ENCODE results near the gene MDGA2.

Gene MDGA2

DNA sequence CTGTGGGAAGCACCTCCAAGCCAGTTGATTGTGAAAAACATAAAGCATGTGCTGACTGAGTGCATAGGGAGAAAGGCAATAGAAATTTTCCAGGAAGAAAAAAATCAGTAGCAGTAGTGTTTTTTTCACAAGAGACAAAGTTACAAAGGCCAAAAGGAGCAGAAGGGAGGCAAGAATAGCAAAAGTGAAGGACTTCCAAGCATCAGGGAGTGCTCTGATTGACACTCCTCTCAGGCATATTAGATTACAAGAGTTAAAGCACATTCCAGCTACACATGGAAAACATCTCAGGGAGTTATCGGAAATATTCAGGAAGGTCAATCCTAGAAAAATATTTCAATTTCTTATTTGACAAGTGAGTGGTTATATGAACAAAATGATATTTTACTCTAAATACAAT is 508.0 kb downstream of the MDGA2 start:
- no peak overlapping the region for H3K4me3 ChIP-seq (ENCODE audit: low read length)
- no peak for TF ChIP-seq ZNF274 (IDR thresholded peaks at IDR 0.05; ENCODE audit: low read depth, low read length)

DNA sequence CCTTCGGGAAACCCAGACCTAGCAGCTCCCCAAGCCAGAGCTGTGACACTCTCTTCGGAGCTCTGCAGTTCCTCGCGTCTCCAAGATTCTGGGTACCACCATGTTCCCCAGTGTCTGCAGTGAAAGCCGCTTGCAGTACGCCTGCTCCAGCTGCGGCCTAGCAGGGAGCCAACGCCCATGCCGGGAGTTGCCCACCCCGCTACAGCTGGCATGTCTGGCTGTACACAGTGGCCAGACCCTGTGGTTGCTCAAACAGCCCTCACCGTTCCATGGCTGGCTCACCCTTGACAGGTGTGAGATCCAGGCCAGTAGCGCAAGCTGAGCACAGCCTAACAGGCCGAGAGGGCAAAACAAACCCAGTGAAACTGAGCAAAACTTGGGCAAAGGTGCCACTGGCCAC is 520.0 kb downstream of the MDGA2 start:
- no peak for TF ChIP-seq ZNF274 (IDR thresholded peaks at IDR 0.05; ENCODE audit: low read depth, low read length)
- H3K4me3 ChIP-seq (ENCODE audit: low read length), result no peak overlapping the region

DNA sequence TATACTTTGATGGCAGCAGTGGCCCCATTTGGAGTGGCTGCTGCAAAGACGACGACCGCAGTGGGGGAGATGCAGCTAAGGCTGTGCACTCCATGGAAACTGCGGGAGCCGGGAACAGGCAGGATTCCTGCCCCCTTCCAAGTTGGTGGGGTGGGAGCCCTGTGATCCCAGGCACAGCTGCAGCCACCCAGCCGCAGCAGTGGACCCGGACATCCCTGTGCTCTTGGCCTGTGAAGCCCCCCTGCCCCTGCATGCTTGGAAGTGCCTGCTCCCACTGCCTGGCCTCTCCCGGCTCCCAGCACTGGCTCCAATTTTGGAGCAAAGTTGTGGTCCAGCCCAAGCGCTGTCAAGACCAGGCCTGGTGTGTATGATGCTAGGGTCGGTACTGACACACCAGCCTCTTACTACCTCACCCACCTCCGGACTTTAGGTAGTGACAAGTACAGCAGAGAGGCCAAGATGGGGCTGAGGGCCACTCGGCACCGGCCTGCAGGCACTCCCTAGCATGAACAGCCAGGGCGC is 521.1 kb downstream of the MDGA2 start:
- H3K4me3 ChIP-seq (ENCODE audit: low read length), result no peak overlapping the region

DNA sequence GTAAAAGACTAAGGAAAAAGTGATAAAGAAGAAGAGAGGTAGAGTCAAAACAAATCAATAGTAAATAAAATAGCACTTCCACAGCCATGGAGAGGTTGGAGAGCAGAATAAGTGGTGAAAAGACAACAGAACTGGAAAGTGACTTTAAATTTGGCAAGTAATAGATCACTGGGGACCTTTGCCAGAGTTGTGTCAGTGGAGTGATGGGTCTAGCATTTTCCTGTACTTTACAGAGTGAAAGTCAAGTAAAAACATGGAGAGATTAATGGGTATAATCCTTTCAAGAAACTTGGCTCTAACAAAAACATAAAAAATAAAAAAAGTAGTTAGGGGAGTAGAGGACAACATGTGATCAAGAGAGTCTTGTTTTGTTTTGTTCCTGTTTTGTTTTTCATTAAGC is 521.7 kb downstream of the MDGA2 start:
- no peak for TF ChIP-seq ZNF274 (IDR thresholded peaks at IDR 0.05; ENCODE audit: low read depth, low read length)

More for the DNA sequence above, 521.1 kb downstream of the MDGA2 start:
- TF ChIP-seq ZNF274 (IDR thresholded peaks at IDR 0.05; ENCODE audit: low read depth, low read length), result no peak

DNA sequence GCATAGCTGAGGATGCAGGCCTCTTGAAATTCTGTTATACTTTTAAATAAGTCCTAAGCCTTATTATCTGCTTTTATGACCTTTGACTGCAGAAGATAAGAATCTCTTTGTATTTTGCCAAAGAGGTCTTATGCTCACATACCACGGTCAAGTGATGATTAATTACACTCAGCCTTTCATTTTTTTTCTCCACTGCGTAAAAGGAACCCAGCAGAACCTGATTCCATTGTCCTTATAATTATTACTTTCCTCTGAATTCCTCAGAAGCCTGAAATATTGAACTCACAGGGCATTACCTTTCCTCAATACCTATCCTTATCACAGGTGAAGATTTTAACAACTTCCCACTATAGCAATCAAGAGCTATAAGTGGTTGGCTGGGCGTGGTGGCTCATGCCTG is 525.1 kb downstream of the MDGA2 start:
- TF ChIP-seq ZNF274 (IDR thresholded peaks at IDR 0.05; ENCODE audit: low read depth, low read length), result no peak
- H3K4me3 ChIP-seq (ENCODE audit: low read length), result no peak overlapping the region

More for the DNA sequence above, 521.7 kb downstream of the MDGA2 start:
- H3K4me3 ChIP-seq (ENCODE audit: low read length), result no peak overlapping the region

DNA sequence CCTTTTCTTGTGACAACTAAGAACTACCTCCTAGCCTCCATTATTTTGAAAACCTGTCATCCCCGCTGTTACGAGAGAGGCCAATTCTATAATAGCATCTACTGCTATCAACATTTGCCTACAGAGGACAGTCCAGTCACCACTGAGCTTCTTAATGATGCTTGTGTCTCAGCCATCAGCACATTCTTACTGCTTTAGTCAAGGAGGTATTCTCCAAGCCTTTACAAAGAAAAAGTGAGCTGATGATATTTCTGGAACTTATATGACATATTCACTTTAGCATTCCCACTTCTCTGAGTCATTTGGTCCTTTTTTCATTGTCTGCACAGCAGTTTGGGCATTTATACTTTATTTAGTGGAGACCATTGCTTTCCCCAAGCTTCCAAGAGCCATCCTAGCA is 526.1 kb downstream of the MDGA2 start:
- no peak for TF ChIP-seq ZNF274 (IDR thresholded peaks at IDR 0.05; ENCODE audit: low read depth, low read length)

DNA sequence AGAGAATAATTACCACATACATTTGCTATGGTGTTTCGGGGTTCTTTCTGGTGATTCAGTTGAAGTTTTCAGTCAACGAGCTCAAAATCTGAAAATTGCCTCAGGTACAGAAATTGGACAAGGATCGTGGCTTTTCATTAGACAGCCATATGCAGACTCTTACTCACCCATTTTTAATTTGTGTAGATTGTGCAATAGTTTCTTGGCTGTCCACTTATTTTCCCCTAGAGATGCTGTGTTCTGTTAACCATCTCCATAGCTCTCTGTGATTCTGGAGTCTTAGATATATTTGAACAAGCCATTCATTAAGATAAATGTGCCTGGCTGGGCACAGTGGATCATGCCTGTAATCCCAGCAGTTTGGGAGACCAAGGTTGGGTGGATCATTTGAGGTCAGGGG is 526.7 kb downstream of the MDGA2 start:
- no peak for TF ChIP-seq ZNF274 (IDR thresholded peaks at IDR 0.05; ENCODE audit: low read depth, low read length)
- no peak overlapping the region for H3K4me3 ChIP-seq (ENCODE audit: low read length)

More for the DNA sequence above, 526.1 kb downstream of the MDGA2 start:
- no peak overlapping the region for H3K4me3 ChIP-seq (ENCODE audit: low read length)

DNA sequence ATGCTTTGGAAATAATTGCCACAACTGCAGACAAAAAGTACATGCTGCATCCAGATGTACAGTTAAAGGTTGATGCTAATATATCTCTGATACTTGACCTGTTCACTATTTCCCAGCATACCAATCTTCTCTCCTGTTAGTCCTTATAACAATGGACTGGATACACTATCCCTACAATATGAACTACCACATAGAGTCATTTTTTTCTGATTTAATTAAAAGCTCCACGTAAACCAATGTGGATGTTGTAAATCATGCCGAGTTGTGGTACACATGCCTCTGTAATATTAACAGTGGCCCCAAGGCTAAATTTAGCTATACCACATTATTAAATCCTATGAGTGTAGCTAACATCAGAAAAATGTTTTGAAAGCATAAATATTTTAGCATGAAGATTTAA is 554.8 kb downstream of the MDGA2 start:
- H3K4me3 ChIP-seq (ENCODE audit: low read length), result no peak overlapping the region
- TF ChIP-seq ZNF274 (IDR thresholded peaks at IDR 0.05; ENCODE audit: low read depth, low read length), result no peak

DNA sequence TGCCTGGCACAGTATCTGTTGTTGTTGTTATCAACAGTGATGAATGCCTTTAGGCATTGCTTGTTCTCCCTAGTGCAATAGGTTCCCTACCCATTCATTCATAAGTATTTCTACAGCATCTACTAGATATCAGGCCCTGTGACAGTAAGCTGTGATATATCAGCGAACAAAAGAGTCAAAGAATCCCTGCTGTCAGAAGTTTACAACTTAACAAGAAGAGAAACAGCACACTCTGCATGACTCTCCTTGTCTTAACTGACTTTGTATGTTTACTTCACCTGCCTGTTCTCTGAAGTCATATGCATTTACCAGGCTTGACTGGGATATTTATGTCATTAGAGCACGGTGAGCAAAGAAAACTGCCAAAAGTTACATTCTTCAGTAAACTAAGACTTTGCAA is 571.6 kb downstream of the MDGA2 start:
- no peak for TF ChIP-seq ZNF274 (IDR thresholded peaks at IDR 0.05; ENCODE audit: low read depth, low read length)

DNA sequence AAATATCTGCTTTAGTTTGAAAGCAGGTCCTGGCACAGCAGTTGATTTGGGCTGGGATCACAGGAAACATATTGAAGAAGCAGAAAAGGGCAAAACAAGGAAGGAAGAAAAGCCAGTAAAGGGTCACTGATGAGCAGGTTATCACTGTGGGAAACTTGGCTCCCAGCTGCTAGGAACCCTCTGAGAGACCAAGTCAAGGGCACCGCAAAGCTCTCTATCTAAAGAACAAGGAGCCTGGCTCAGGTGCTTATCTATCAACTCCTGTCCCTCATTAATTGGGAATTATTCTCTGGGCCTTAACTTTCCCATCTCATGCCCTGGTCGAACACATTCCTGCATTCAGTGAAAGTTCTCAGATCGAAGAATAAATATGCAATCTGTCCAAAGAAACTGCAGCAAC is 572.9 kb downstream of the MDGA2 start:
- no peak for TF ChIP-seq ZNF274 (IDR thresholded peaks at IDR 0.05; ENCODE audit: low read depth, low read length)
- H3K4me3 ChIP-seq (ENCODE audit: low read length), result no peak overlapping the region

More for the DNA sequence above, 571.6 kb downstream of the MDGA2 start:
- no peak overlapping the region for H3K4me3 ChIP-seq (ENCODE audit: low read length)

DNA sequence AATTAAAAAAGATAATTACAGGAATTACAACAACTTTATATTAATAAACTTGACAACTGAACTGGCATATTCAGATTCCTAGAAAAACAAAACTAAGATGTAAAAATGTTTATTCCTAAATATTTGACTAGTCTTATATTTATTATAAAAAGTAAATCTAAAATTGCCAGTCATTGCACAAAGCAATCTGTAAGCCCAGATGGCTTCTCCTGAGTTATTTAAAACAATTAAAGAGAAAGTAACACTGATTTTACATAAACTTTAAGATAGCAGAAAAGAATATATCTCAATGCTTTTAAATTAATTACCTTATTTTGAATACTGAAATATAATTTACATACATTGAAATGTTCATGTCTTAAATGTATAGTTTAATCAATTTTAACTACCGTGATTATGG is 589.7 kb downstream of the MDGA2 start:
- no peak for TF ChIP-seq ZNF274 (IDR thresholded peaks at IDR 0.05; ENCODE audit: low read depth, low read length)
- H3K4me3 ChIP-seq (ENCODE audit: low read length), result no peak overlapping the region

DNA sequence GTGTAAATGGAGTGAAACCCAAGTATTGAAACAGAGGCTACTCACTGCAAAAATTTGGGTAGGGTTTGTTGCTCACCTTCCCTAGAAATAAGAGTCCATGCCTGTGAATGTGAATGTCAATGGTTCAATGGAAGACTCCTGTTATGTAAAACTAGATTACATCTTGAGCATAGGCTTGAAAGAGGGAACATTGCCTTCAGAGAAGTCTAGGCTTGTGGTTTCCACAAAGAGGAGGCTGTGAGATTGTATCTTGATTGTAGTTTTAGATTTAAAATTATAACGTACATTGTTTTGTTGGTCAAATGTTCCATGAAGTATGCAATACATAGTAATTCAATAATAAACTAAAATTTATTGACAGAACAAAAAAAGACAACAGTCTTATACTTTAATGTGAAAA is 610.1 kb downstream of the MDGA2 start:
- H3K4me3 ChIP-seq (ENCODE audit: low read length), result no peak overlapping the region
- no peak for TF ChIP-seq ZNF274 (IDR thresholded peaks at IDR 0.05; ENCODE audit: low read depth, low read length)

DNA sequence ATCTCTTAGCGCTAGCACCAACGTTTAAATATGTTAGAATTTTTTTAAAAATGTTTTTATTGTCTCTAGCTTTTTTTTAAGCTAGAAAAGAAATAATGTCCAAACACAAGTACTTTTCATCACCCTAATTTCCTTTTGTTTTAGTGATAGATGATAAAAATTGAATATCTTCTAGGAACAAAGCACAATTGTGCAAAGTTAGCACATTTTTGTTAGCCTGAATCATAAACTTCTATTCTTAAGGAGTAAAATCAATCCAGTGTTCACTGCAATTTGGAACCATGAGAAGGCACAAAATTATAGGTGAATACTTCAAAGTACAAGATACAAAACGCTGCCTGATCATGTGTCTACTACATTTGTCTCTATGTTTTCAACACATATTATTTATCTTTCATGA is 615.4 kb downstream of the MDGA2 start:
- no peak overlapping the region for H3K4me3 ChIP-seq (ENCODE audit: low read length)
- TF ChIP-seq ZNF274 (IDR thresholded peaks at IDR 0.05; ENCODE audit: low read depth, low read length), result no peak

DNA sequence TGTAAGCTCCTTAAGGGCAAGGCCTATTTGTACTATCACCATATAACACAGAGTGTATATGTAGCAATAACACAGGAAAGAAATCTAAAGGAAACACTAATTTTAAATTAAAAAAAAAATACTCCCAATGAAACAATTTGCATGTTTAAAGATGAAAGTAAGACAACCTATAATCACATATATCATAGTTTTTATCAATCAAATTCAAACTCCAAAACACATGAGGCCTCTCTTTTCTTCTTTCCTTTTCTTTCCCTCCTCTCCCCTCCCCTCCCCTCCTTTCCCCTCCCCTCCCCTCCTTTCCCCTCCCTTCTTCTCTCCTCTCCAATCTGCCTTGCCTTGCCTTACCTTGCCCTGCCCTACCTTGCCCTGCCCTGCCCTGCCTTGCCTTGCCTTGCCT is 618.0 kb downstream of the MDGA2 start:
- no peak overlapping the region for H3K4me3 ChIP-seq (ENCODE audit: low read length)
- no peak for TF ChIP-seq ZNF274 (IDR thresholded peaks at IDR 0.05; ENCODE audit: low read depth, low read length)

DNA sequence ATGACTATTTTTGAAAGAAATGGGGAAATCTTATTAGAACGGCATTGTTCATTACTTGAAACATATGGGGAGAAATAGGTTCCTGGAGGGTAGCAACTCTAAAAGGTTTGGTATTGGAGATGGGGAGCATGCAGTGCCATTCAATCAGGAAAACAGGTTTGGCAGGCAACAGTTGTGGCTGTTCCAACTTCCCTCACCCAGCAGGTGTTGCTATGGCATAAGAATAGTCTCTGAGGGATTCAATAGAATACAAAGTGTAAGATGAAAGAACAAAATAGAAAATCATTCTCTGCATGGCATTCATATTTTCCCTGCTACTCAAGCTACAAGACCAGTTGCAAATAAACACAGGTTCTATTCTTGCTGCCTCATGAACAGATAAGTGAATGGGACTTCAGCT is 630.6 kb downstream of the MDGA2 start:
- H3K4me3 ChIP-seq (ENCODE audit: low read length), result no peak overlapping the region

DNA sequence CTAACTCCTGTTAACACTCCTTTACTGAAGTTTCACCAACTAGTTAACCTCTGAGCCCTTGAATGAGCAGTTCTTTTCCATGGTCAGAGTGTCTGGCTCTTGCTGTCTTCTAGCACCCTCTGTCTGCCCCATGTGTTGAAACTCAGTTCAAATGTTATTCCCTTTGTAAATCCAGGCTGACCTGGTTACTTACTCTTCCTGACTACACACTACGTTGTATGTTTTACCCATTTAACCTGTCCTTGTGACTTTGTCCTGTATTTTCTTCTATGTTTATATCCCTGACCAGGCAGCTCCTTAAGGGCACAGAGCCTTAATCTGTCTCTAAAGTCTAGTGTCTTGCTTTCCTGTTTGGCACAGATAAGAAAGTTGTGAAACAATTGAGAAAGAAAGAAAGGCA is 634.9 kb downstream of the MDGA2 start:
- no peak for TF ChIP-seq ZNF274 (IDR thresholded peaks at IDR 0.05; ENCODE audit: low read depth, low read length)
- no peak overlapping the region for H3K4me3 ChIP-seq (ENCODE audit: low read length)

More for the DNA sequence above, 630.6 kb downstream of the MDGA2 start:
- TF ChIP-seq ZNF274 (IDR thresholded peaks at IDR 0.05; ENCODE audit: low read depth, low read length), result no peak

Data from GM08714 (cell line).